HepG2 (cell line): Measurements from ENCODE around the gene TLK1. TPM values are rescaled to one million over a fixed set of nuclear protein-coding genes. Genes with fewer than 3 reads are reported as not detected.
A peak's percentile ranks its signal among the peaks of the same experiment; 100 is the strongest.

Experiments
- GATAD2A ChIP-seq: IDR thresholded peaks from 2 replicates; pipeline ENCODE4 v1.6.1; 2016
- GTF2F1 ChIP-seq: fragments of 150-350 bp; IDR thresholded peaks from 2 replicates; pipeline ENCODE4 v1.6.1; 2014; ENCODE audit warnings: low read length
- HIVEP1 ChIP-seq: sonication (generic); formaldehyde crosslinking; IDR thresholded peaks from 2 replicates; pipeline ENCODE4 v1.4.0; 2020; ENCODE audit warnings: mild to moderate bottlenecking, missing genetic modification reagents
- HOXA5 ChIP-seq: sonication (generic); formaldehyde crosslinking; IDR thresholded peaks from 2 replicates; pipeline ENCODE4 v1.4.0; 2020; ENCODE audit warnings: missing genetic modification reagents
- NCOA1 ChIP-seq: sonication (generic); formaldehyde crosslinking; IDR thresholded peaks from 2 replicates; pipeline ENCODE4 v1.9.0; 2021; ENCODE audit warnings: missing genetic modification reagents
- SRSF1 ChIP-seq: fragments of 200-400 bp; formaldehyde crosslinking; optimal IDR thresholded peaks from 2 replicates; pipeline ENCODE3; 2017; ENCODE audit warnings: mild to moderate bottlenecking, low read depth, low read length, moderate library complexity
- TBL1XR1 ChIP-seq: fragments of 150-350 bp; IDR thresholded peaks from 2 replicates; pipeline ENCODE4 v1.6.1; 2014; ENCODE audit warnings: borderline replicate concordance, low read length; ENCODE audit not compliant: partially characterized antibody
- TFDP1 ChIP-seq: IDR thresholded peaks from 2 replicates; pipeline ENCODE4 v1.6.1; 2016; ENCODE audit warnings: missing compliant biosample characterization, missing genetic modification reagents, borderline replicate concordance
- TRIM22 ChIP-seq: fragments of 450-650 bp; IDR thresholded peaks from 2 replicates; pipeline ENCODE4 v1.6.1; 2017
- ZC3H4 ChIP-seq: sonication (generic); formaldehyde crosslinking; IDR thresholded peaks from 2 replicates; pipeline ENCODE4 v1.4.0; 2020; ENCODE audit warnings: missing genetic modification reagents, borderline replicate concordance
- ZFP91 ChIP-seq: sonication (generic); formaldehyde crosslinking; IDR thresholded peaks from 2 replicates; pipeline ENCODE4 v1.9.0; 2022; ENCODE audit warnings: missing genetic modification reagents, mild to moderate bottlenecking, borderline replicate concordance
- ZFY ChIP-seq: sonication (generic); formaldehyde crosslinking; IDR thresholded peaks from 2 replicates; pipeline ENCODE4 v1.4.0; 2020; ENCODE audit warnings: missing genetic modification reagents
- ZNF382 ChIP-seq: sonication (generic); formaldehyde crosslinking; IDR thresholded peaks from 2 replicates; pipeline ENCODE4 v1.5.0; 2020; ENCODE audit warnings: missing genetic modification reagents, mild to moderate bottlenecking, borderline replicate concordance
- ZNF510 ChIP-seq: sonication (generic); formaldehyde crosslinking; IDR thresholded peaks from 2 replicates; pipeline ENCODE4 v1.4.0; 2020; ENCODE audit warnings: low read depth, mild to moderate bottlenecking, missing genetic modification reagents
- ZNF883 ChIP-seq: sonication (generic); formaldehyde crosslinking; IDR thresholded peaks from 2 replicates; pipeline ENCODE4 v1.5.1; 2020; ENCODE audit warnings: mild to moderate bottlenecking, missing genetic modification reagents; ENCODE audit errors: not compliant biosample characterization
- polyA plus RNA-seq, 8 experiments: library from polyadenylated mRNA; depleted of rRNA in 3 of 8; stranded (reverse) in 7 of 8; unstranded in 1 of 8; fragments of >200 nt; fragmentation: Illumina TruSeq in 4 of 8; extraction: Trizol in 4 of 8; gene quantifications; 2 replicates each; pipeline versions ENCODE4 v1.2.1 to v1.2.3, GENCODE V29; 2011 to 2016; ENCODE audit warnings: low read depth in 4 of 8, missing spikeins in 1 of 8, mixed read lengths in 1 of 8; ENCODE audit not compliant: insufficient read depth in 1 of 8
- total RNA-seq, 5 experiments: library from RNA; depleted of rRNA; stranded (reverse); fragments of >200 nt; fragmentation: Illumina TruSeq; extraction: Trizol; gene quantifications; 2 replicates each; pipeline ENCODE4 v1.2.3, GENCODE V29; 2016; ENCODE audit warnings: low read depth in 1 of 5
- TF ChIP-seq, protein P1 (sequence below): sonication (generic); formaldehyde crosslinking; IDR thresholded peaks from 2 replicates; pipeline ENCODE4 v1.4.0; 2020; ENCODE audit warnings: mild to moderate bottlenecking, low read depth, missing genetic modification reagents
- TF ChIP-seq, protein P2 (sequence below): sonication (generic); formaldehyde crosslinking; IDR thresholded peaks from 2 replicates; pipeline ENCODE4; 2020; ENCODE audit warnings: missing genetic modification reagents, mild to moderate bottlenecking, borderline replicate concordance
- TF ChIP-seq, protein P3 (sequence below): IDR thresholded peaks from 2 replicates; pipeline ENCODE4 v1.6.1; 2016; ENCODE audit warnings: missing genetic modification reagents, missing compliant biosample characterization
- TF ChIP-seq, protein P4 (sequence below): sonication (generic); formaldehyde crosslinking; IDR thresholded peaks from 2 replicates; pipeline ENCODE4 v1.5.0; 2020; ENCODE audit warnings: missing genetic modification reagents

Gene TLK1
- total and polyA plus RNA-seq, 2 of the 13 experiments (the other 11 are each of a cell fraction or from before 2014, with no cell fraction given) = 16.8 to 28.7 TPM

DNA sequence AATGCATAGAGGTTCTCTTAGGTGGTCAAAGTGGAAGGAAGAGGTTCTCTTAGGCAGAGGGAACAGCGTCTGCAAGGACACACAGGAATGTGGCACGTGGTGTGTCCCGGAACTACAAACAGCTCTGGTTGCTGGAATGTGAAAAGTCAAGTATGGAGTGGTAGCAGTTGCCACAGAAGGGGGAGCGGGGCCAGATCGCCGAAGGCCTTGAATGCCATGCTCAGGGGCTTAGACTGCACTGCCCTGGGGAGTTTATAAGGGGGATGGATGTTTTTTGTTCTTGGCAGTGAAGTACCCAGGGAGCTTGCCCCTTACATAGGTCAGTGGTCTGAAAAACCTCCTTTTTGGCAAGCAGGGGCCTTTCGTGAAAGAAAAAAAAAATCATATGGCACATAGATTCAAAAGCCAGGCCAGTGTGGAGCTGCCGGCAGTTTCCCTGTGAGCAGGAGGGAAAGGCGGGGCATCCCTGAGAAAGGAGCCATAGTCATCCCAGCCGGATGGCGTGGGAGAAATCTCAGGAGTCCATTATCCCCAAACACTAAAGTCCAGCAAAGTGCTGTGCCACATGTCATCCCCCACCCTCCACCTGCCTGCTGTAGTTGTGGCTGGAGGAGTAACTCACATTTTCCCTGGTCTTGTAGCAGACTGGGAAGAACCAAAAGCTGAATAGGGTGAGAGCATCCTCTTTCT lies 186.2 kb downstream of the TLK1 start (continued):
- peak; percentile 27 for TF ChIP-seq TBL1XR1
- TF ChIP-seq HOXA5 = no peak
- no peak for TF ChIP-seq ZNF883 (CRISPR knock-in tag)
- no peak; the same call in 1 of the 2 replicates for TF ChIP-seq ZFY
- TF ChIP-seq, protein P1, sequence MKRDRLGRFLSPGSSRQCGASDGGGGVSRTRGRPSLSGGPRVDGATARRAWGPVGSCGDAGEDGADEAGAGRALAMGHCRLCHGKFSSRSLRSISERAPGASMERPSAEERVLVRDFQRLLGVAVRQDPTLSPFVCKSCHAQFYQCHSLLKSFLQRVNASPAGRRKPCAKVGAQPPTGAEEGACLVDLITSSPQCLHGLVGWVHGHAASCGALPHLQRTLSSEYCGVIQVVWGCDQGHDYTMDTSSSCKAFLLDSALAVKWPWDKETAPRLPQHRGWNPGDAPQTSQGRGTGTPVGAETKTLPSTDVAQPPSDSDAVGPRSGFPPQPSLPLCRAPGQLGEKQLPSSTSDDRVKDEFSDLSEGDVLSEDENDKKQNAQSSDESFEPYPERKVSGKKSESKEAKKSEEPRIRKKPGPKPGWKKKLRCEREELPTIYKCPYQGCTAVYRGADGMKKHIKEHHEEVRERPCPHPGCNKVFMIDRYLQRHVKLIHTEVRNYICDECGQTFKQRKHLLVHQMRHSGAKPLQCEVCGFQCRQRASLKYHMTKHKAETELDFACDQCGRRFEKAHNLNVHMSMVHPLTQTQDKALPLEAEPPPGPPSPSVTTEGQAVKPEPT (CRISPR knock-in tag) = no peak
- TF ChIP-seq, protein P2, sequence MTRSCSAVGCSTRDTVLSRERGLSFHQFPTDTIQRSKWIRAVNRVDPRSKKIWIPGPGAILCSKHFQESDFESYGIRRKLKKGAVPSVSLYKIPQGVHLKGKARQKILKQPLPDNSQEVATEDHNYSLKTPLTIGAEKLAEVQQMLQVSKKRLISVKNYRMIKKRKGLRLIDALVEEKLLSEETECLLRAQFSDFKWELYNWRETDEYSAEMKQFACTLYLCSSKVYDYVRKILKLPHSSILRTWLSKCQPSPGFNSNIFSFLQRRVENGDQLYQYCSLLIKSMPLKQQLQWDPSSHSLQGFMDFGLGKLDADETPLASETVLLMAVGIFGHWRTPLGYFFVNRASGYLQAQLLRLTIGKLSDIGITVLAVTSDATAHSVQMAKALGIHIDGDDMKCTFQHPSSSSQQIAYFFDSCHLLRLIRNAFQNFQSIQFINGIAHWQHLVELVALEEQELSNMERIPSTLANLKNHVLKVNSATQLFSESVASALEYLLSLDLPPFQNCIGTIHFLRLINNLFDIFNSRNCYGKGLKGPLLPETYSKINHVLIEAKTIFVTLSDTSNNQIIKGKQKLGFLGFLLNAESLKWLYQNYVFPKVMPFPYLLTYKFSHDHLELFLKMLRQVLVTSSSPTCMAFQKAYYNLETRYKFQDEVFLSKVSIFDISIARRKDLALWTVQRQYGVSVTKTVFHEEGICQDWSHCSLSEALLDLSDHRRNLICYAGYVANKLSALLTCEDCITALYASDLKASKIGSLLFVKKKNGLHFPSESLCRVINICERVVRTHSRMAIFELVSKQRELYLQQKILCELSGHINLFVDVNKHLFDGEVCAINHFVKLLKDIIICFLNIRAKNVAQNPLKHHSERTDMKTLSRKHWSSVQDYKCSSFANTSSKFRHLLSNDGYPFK (CRISPR knock-in tag) = no peak
- no peak for TF ChIP-seq ZNF510 (CRISPR knock-in tag)
- TF ChIP-seq GTF2F1 = no peak
- no peak for TF ChIP-seq HIVEP1 (CRISPR knock-in tag)
- TF ChIP-seq, protein P3, sequence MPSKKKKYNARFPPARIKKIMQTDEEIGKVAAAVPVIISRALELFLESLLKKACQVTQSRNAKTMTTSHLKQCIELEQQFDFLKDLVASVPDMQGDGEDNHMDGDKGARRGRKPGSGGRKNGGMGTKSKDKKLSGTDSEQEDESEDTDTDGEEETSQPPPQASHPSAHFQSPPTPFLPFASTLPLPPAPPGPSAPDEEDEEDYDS = no peak
- TF ChIP-seq NCOA1 (CRISPR knock-in tag) = no peak
- no peak for TF ChIP-seq SRSF1
- TF ChIP-seq, protein P4, sequence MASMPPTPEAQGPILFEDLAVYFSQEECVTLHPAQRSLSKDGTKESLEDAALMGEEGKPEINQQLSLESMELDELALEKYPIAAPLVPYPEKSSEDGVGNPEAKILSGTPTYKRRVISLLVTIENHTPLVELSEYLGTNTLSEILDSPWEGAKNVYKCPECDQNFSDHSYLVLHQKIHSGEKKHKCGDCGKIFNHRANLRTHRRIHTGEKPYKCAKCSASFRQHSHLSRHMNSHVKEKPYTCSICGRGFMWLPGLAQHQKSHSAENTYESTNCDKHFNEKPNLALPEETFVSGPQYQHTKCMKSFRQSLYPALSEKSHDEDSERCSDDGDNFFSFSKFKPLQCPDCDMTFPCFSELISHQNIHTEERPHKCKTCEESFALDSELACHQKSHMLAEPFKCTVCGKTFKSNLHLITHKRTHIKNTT (CRISPR knock-in tag) = no peak
- TF ChIP-seq TFDP1 (CRISPR knock-in tag) = peak; percentile 52; the same call in 1 of the 2 replicates
- TF ChIP-seq ZNF382 (CRISPR knock-in tag) = no peak
- peak; percentile 30; the same call in 1 of the 2 replicates for TF ChIP-seq ZC3H4 (CRISPR knock-in tag)
- peak; percentile 41; the same call in 1 of the 2 replicates for TF ChIP-seq GATAD2A (CRISPR knock-in tag)
- no peak for TF ChIP-seq TRIM22
- 0 out of 2 replicates have a peak, but pooled peaks have one; percentile 24 for TF ChIP-seq ZFP91
